ENCODE measurements around the gene CIC. TPM values are rescaled to one million over a fixed set of nuclear protein-coding genes. Genes with fewer than 3 reads are reported as not detected.

The CIC gene
- total RNA-seq, 1 experiment from 2014 or later: 54.0 TPM

DNA sequence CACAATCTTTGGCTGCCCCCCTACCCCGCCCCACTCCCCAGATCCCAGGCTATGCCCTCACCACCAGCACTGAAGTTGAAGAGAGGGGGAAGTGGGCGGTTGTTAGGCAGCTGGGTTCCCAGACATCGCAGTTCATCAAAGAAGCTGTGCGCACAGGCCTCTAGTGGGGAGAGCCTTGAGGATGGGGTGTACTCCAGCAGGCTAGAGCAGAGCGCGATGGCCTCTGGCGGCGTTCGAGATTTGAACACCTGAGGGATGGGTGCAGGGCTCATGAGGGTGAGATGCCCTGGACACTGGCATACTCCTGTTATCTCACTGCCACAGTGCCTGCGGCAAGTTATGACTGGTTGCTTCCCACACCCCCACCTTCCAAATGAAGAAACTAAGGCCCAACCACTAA lies 36.6 kb upstream of the CIC start:
- Histone ChIP-seq H3T11ph (ENCODE audit: low read length) (no peak overlapping the region), H3K18ac (ENCODE audit: insufficient read length, low read depth, low read length) (no peak overlapping the region), H4K5ac (ENCODE audit: insufficient read length, low read depth, low read length) (no peak overlapping the region), H4K8ac (replicated peaks; ENCODE audit: insufficient read length, low read depth, low read length) (no peak overlapping the region), H3K23ac (ENCODE audit: insufficient read length, low read depth, low read length) (no peak overlapping the region), H2BK20ac (ENCODE audit: low read depth, low read length, poor library complexity, severe bottlenecking) (no peak overlapping the region), H3K14ac (ENCODE audit: insufficient read depth, low read length) (no peak overlapping the region; the same call in 1 of the 2 replicates), H3K27me3 (ENCODE audit: insufficient read depth, low read length) (no peaks in the 10 kb centered on the region), H2BK15ac (ENCODE audit: low read depth, low read length) (no peak overlapping the region), H3K23me2 (ENCODE audit: insufficient read length, low read depth, low read length, poor library complexity, severe bottlenecking) (no peaks in the 10 kb centered on the region), H3K9me3 (ENCODE audit: control insufficient read depth, low read depth, low read length) (no peaks in the 10 kb centered on the region), H2BK12ac (ENCODE audit: insufficient read length, low read depth, low read length) (no peak overlapping the region), H4K20me1 (ENCODE audit: control insufficient read depth, insufficient read depth, insufficient read length) (no peaks in the 10 kb centered on the region), H2BK120ac (ENCODE audit: low read depth, low read length, poor library complexity, severe bottlenecking) (no peak overlapping the region), H4K91ac (ENCODE audit: insufficient read length, low read depth, low read length) (no peak overlapping the region), H3K79me1 (ENCODE audit: insufficient read depth, low read depth, low read length, poor library complexity, severe bottlenecking) (no peaks in the 10 kb centered on the region), H3K27ac (ENCODE audit: insufficient read length, low read depth, low read length) (no peak overlapping the region), H2AK5ac (ENCODE audit: insufficient read length, low read length) (no peak overlapping the region), H2BK5ac (ENCODE audit: insufficient read length, low read length) (no peak overlapping the region), H3K4me2 (ENCODE audit: insufficient read depth, insufficient read length, low read length) (no peak overlapping the region), H3K4me1 (ENCODE audit: insufficient read depth, low read length) (no peaks in the 10 kb centered on the region), H3K79me2 (ENCODE audit: insufficient read depth, low read length) (no peaks in the 10 kb centered on the region), H3K4ac (ENCODE audit: low read depth, low read length) (no peak overlapping the region), H3K56ac (ENCODE audit: insufficient read length, low read depth, low read length) (no peak overlapping the region), H3K9ac (ENCODE audit: extremely low read depth, insufficient read length, low read length) (no peak overlapping the region), H2AFZ (ENCODE audit: low read length) (no peak overlapping the region)
- Mint-ChIP-seq H3K27me3 (ENCODE audit: low read depth) (no peaks in the 10 kb centered on the region; the same call in 1 of the 2 replicates), H3K4me1 (peaks cover 0 to 6% of the 10 kb centered on the region in 2 experiments; a peak in 1 of 4 replicates), H3K27ac (no peak overlapping the region), H3K4me3 (no peak overlapping the region), H3K9me3 (no peaks in the 10 kb centered on the region), H3K36me3 (ENCODE audit: insufficient read depth in 1 of 3, low read depth in 3 of 3) (peaks cover 44 to 88% (median 87%) of the 10 kb centered on the region in 3 experiments)
- no peak for DNase-seq
- no CpG with 5 or more reads among the region's 10 CpGs for WGBS (ENCODE audit: extremely low coverage, insufficient read length, low lambda C conversion rate)
- TF ChIP-seq, protein P1, sequence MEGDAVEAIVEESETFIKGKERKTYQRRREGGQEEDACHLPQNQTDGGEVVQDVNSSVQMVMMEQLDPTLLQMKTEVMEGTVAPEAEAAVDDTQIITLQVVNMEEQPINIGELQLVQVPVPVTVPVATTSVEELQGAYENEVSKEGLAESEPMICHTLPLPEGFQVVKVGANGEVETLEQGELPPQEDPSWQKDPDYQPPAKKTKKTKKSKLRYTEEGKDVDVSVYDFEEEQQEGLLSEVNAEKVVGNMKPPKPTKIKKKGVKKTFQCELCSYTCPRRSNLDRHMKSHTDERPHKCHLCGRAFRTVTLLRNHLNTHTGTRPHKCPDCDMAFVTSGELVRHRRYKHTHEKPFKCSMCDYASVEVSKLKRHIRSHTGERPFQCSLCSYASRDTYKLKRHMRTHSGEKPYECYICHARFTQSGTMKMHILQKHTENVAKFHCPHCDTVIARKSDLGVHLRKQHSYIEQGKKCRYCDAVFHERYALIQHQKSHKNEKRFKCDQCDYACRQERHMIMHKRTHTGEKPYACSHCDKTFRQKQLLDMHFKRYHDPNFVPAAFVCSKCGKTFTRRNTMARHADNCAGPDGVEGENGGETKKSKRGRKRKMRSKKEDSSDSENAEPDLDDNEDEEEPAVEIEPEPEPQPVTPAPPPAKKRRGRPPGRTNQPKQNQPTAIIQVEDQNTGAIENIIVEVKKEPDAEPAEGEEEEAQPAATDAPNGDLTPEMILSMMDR (conservative IDR thresholded peaks at IDR 0.05): no peak
